Measurements from ENCODE around the gene ELK3. TPM values are rescaled to one million over a fixed set of nuclear protein-coding genes. Genes with fewer than 3 reads are reported as not detected.
A peak's percentile ranks its signal among the peaks of the same experiment; 100 is the strongest.

ELK3 gene
- polyA plus RNA-seq, 1 experiment = 20.9 TPM

DNA sequence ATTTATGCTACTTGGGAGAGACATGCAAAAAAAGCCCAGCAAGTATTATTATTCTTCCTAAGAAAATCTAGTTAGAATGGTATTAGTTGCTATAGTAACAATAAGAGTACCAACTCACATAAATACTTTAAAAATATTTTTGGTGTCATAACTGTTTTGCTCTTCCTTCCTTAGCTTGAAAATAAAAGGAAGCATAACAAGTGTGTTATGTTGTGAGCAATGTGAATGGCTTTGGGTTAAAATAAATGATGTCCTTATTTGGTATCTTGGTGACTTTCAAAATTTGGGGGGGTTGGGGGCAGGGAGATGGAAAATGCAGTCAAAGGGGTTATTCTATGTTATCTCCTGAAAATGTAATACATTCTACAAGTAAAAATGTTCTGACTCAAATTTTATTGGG, 91.0 kb downstream of the ELK3 start:
- no peaks in the 10 kb centered on the region for H3K27me3 ChIP-seq (ENCODE audit: control insufficient read depth, insufficient read depth, low read length)
- ChIA-PET POLR2A (no interaction called here), CTCF (no interaction called here)
- peaks cover 6% of the 10 kb centered on the region for H3K36me3 ChIP-seq (ENCODE audit: control insufficient read depth, insufficient read depth, low read length)
- no peak for DNase-seq (ENCODE audit: low read depth)
- H3K4me3 ChIP-seq (ENCODE audit: low read depth, low read length) = no peak overlapping the region
- TF ChIP-seq, protein P1, sequence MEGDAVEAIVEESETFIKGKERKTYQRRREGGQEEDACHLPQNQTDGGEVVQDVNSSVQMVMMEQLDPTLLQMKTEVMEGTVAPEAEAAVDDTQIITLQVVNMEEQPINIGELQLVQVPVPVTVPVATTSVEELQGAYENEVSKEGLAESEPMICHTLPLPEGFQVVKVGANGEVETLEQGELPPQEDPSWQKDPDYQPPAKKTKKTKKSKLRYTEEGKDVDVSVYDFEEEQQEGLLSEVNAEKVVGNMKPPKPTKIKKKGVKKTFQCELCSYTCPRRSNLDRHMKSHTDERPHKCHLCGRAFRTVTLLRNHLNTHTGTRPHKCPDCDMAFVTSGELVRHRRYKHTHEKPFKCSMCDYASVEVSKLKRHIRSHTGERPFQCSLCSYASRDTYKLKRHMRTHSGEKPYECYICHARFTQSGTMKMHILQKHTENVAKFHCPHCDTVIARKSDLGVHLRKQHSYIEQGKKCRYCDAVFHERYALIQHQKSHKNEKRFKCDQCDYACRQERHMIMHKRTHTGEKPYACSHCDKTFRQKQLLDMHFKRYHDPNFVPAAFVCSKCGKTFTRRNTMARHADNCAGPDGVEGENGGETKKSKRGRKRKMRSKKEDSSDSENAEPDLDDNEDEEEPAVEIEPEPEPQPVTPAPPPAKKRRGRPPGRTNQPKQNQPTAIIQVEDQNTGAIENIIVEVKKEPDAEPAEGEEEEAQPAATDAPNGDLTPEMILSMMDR (IDR thresholded peaks at IDR 0.05; ENCODE audit: insufficient read depth, low read depth, low read length) = no peak

DNA sequence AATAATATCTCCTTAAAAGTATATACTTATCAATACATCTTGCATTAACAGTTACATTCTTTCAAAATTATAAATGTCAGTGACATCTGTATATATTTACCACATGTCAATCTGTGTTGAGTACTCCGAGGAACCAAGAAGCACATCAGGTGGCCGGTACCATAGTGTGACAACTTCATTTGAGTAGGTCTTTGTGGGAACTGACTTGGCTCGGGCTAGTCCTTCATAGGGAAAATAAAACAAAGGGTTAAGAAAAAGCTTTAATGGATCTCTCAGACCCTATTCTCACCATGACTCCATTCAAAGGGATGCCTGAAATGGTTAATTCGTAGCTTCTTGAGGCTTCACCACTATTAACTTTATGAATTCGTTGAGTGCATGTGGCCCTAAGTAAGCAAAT, 94.9 kb downstream of the ELK3 start:
- no peaks in the 10 kb centered on the region for H3K27me3 ChIP-seq (ENCODE audit: control insufficient read depth, insufficient read depth, low read length)
- CTCF ChIA-PET = interaction anchor here (1.5 kb wide), 1 partner anchor 113 kb away, joined by 4 read pairs; no protein-coding TSS in a partner anchor
- DNase-seq (ENCODE audit: low read depth) = no peak
- peaks cover 1% of the 10 kb centered on the region for H3K36me3 ChIP-seq (ENCODE audit: control insufficient read depth, insufficient read depth, low read length)
- POLR2A ChIA-PET = no interaction called here
- no peak overlapping the region for H3K4me3 ChIP-seq (ENCODE audit: low read depth, low read length)
- TF ChIP-seq, protein P1 (IDR thresholded peaks at IDR 0.05; ENCODE audit: insufficient read depth, low read depth, low read length) = no peak

DNA sequence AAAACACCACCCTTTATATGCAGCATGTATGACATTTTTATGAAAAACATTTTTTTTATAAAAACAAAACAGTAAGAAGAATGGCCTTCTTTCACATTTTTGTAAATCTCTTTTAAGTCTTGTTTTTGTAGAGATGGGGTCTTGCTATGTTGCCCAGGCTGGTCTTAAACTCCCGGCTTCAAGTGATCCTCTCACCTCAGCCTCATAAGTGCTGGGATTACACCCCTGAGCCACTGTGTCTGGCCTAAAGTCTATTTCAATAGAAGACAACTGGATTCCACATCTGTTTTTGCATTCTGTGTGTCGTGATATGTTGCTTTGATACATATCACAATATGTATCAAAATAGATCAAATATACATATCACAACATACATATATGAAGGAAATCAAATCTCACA, 98.9 kb downstream of the ELK3 start:
- DNase-seq (ENCODE audit: low read depth) = no peak
- Histone ChIP-seq H3K4me3 (ENCODE audit: low read depth, low read length) (no peak overlapping the region), H3K36me3 (ENCODE audit: control insufficient read depth, insufficient read depth, low read length) (no peaks in the 10 kb centered on the region; the same call in 1 of the 2 replicates), H3K27me3 (ENCODE audit: control insufficient read depth, insufficient read depth, low read length) (no peaks in the 10 kb centered on the region)
- CTCF ChIA-PET = interaction anchor here (0.8 kb wide), 1 partner anchor 64 kb away, joined by 4 read pairs; no protein-coding TSS in a partner anchor
- TF ChIP-seq, protein P1 (IDR thresholded peaks at IDR 0.05; ENCODE audit: insufficient read depth, low read depth, low read length) = no peak
- POLR2A ChIA-PET = no interaction called here

DNA sequence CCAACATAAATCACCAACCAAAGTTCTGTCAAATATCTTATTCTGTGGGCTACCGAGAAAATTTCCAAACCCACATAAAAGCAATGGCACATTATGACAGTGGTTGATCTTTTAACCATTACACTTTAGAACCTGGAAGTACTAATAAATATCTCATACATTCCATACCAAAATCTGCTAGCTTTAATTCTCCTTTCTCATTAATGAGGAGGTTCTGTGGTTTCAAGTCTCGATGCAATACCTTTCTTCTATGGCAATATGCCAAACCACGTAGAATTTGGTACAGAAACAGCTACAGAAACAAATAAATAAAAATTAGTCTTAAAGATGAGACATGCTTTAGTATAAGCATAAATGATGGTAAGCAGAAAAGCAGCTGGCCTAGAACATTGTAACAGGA, 100.7 kb downstream of the ELK3 start:
- Histone ChIP-seq H3K27me3 (ENCODE audit: control insufficient read depth, insufficient read depth, low read length) (no peaks in the 10 kb centered on the region), H3K36me3 (ENCODE audit: control insufficient read depth, insufficient read depth, low read length) (no peaks in the 10 kb centered on the region), H3K4me3 (ENCODE audit: low read depth, low read length) (no peak overlapping the region)
- POLR2A ChIA-PET = no interaction called here
- TF ChIP-seq, protein P1 (IDR thresholded peaks at IDR 0.05; ENCODE audit: insufficient read depth, low read depth, low read length) = no peak
- CTCF ChIA-PET = interaction anchor here (1.0 kb wide), 1 partner anchor 222 kb away, joined by 3 read pairs; no protein-coding TSS in a partner anchor
- DNase-seq (ENCODE audit: low read depth) = peak; percentile 9

DNA sequence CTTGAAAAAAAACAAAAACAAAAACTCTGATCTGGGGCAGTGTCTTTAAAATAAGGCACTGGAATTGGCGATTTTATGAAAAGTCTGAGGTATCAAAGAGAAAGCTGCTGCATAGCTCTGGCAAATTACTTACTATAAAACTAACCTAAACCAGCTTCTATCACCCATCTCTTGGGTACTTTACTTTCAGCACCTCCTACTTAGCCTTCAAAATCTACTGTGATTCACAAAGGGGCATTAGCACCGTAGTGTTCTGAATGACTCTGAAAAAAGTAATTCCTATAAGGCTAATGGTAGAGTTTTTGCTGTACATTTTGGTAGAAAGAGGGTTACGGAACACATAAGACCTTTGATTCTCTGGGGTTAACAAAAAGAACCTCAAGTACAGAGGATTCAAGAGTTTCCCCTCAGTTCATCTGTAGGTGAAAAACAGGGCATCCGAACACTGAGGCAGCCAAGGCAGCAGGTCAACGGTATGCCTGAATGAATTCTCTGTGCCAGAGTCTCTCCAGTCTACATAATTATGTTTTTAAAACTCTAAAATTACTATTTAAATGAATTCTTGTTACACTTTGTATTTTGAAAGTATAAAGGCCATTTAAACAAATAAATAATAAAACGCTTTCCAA, 101.5 kb downstream of the ELK3 start:
- no peaks in the 10 kb centered on the region for H3K36me3 ChIP-seq (ENCODE audit: control insufficient read depth, insufficient read depth, low read length)
- TF ChIP-seq, protein P1 (IDR thresholded peaks at IDR 0.05; ENCODE audit: insufficient read depth, low read depth, low read length) = no peak
- no peak overlapping the region for H3K4me3 ChIP-seq (ENCODE audit: low read depth, low read length)
- H3K27me3 ChIP-seq (ENCODE audit: control insufficient read depth, insufficient read depth, low read length) = no peaks in the 10 kb centered on the region
- CTCF ChIA-PET = interaction anchor here (1.0 kb wide), 1 partner anchor 221 kb away, joined by 3 read pairs; no protein-coding TSS in a partner anchor
- no peak for DNase-seq (ENCODE audit: low read depth)
- POLR2A ChIA-PET = no interaction called here

Data from BJ (cell line).